Effector memory CD8-positive, alpha-beta T cell (primary cell): ENCODE measurements around the gene HEG1.

Experiments used
- ATAC-seq: fragments of 150-1000 bp; cut with Tn5 transposase; replicated peaks from 2 replicates; pipeline ENCODE4 v1.10.0; 2021; ENCODE audit warnings: mild to moderate bottlenecking, moderate library complexity
- DNase-seq, 3 experiments: peaks; one replicate each; pipeline ENCODE4 v3.0.0; 2021
- H3K27ac Mint-ChIP-seq, 2 donors: one replicate each; pipeline ENCODE4 v1.8.0; 2022; ENCODE audit warnings: mild to moderate bottlenecking in 2 of 2, mixed read lengths in 2 of 2, moderate library complexity in 2 of 2
- H3K27me3 Mint-ChIP-seq, 2 donors: one replicate each; pipeline ENCODE4 v1.8.0; 2022; ENCODE audit warnings: mixed read lengths in 2 of 2
- H3K36me3 Mint-ChIP-seq: one replicate; pipeline ENCODE4 v1.8.0; 2022; ENCODE audit warnings: mild to moderate bottlenecking, moderate library complexity, mixed read lengths; ENCODE audit not compliant: insufficient read depth
- H3K4me1 Mint-ChIP-seq, 2 donors: one replicate each; pipeline ENCODE4 v1.8.0; 2022; ENCODE audit warnings: low read depth in 2 of 2, mixed read lengths in 2 of 2
- H3K4me3 Mint-ChIP-seq, 2 donors: one replicate each; pipeline ENCODE4 v1.8.0; 2022; ENCODE audit warnings: mild to moderate bottlenecking in 2 of 2, mixed read lengths in 2 of 2, moderate library complexity in 2 of 2
- H3K9me3 Mint-ChIP-seq, 2 donors: one replicate each; pipeline ENCODE4 v1.8.0; 2022; ENCODE audit warnings: mixed read lengths in 2 of 2

The HEG1 gene

DNA sequence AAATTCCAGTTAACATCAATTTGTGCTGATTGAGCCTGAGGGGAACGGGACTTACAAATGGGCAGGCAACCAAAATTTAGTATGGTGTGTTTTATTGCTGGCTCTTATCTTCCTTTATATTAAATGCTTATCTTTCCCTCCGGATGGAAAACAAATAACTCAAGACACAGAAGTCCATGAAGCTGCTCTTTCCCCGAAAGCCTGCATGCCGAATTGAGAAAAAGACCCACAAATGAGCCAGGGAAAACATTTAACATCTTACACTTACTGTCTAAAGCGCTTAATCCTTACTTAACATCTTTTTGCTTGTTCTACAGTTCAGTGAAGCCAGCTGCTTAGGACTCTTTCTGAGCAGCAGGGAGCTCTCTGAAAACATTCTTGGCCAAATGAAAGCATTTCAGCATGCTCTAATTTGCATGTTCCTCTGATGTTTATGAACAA, 49.5 kb downstream of the HEG1 start:
- H3K4me3 Mint-ChIP-seq, result no peak overlapping the region
- peaks cover 78% of the 10 kb centered on the region for H3K36me3 Mint-ChIP-seq
- no peaks in the 10 kb centered on the region for H3K27me3 Mint-ChIP-seq
- H3K4me1 Mint-ChIP-seq, result peaks cover 16 to 17% of the 10 kb centered on the region in 2 donors
- ATAC-seq (no peak), DNase-seq (no peak)
- no peak overlapping the region for H3K27ac Mint-ChIP-seq
- no peaks in the 10 kb centered on the region for H3K9me3 Mint-ChIP-seq

DNA sequence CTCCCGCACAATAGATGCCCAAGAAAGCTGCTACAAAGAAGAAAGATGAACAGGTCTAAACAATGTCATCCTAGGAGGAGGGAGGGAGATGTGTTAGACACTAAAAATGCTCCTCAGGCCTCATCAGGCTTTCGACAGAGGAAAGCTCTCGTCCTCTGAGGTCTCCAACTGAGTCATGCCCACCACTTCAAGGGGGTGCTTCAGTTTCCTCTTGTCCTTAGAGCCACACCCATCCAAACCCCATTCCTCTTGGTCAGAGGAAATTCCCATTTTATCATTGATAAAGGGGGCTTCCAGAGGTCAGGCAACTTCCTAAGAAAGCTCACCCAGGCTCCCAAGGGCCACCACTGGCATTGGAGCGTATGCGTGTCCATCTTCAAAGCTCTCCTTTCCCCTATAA, 50.1 kb downstream of the HEG1 start:
- no peak overlapping the region for H3K27ac Mint-ChIP-seq
- no peak for ATAC-seq

DNA sequence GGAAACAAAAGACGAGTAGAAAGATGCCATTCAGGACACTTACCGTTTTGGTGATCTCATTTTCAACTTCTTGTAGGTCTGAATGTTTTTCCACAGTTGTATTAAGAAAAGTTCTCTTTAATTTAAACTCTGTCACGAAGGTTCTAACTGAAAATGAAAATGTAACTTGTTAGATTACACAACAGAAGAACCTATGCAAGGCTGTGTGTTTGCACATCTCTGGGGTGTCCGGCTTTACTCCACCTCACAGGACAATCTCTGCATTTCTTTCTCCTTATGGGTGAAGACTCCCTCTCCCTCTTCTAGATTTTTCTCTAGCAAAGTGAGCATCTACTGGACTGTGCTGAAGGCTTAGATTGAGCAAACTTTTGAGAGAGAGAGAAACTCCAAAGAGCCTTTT, 50.6 kb downstream of the HEG1 start:
- H3K4me1 Mint-ChIP-seq, result peaks cover 7% of the 10 kb centered on the region in 2 donors
- no peak overlapping the region for H3K4me3 Mint-ChIP-seq
- no peaks in the 10 kb centered on the region for H3K27me3 Mint-ChIP-seq
- ATAC-seq (no peak), DNase-seq (no peak)
- H3K27ac Mint-ChIP-seq, result no peak overlapping the region
- H3K36me3 Mint-ChIP-seq, result peaks cover 85% of the 10 kb centered on the region
- H3K9me3 Mint-ChIP-seq, result no peaks in the 10 kb centered on the region

More for the DNA sequence above, 50.1 kb downstream of the HEG1 start:
- H3K9me3 Mint-ChIP-seq, result no peaks in the 10 kb centered on the region
- no peaks in the 10 kb centered on the region for H3K27me3 Mint-ChIP-seq
- peaks cover 84% of the 10 kb centered on the region for H3K36me3 Mint-ChIP-seq
- peaks cover 11% of the 10 kb centered on the region in 2 donors for H3K4me1 Mint-ChIP-seq
- no peak overlapping the region for H3K4me3 Mint-ChIP-seq
- no peak for DNase-seq

DNA sequence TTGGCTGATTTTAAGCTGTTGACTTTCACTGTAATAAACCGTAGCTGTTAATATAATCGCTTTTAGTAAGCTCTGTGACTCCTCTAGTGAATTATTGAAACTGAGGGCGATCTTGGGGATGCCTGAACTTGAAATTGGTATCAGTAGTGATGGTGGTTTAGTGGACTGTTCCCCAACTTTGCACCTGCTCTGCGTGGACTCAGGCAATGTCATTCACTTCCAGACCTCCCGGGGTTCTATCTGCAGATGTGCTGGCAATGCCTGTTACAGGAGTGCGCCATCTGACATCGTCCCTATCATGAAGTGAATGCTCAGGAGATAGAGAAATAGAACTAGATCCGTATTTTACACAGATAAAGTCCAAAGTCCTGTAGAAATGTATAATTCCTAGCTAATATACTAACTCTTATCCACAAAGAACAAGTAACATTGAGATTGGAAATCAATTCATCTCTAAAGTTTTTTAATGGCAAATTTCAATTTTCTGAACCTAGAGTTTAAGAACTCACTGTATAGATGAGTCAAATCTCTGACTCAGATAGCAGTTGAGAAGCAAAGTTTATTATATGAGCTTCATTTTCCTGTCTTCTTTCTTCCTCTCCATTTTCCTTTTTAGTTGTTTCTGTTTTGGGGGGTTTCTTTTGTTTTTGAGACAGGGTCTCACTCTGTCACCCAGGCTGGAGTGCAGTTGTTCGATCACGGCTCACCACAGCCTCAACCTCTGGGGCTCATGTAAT, 51.8 kb downstream of the HEG1 start:
- no peaks in the 10 kb centered on the region for H3K27me3 Mint-ChIP-seq
- no peak for ATAC-seq
- H3K4me1 Mint-ChIP-seq, result no peaks in the 10 kb centered on the region
- H3K4me3 Mint-ChIP-seq, result no peak overlapping the region
- H3K9me3 Mint-ChIP-seq, result no peaks in the 10 kb centered on the region
- no peak for DNase-seq
- peak overlapping the region in 1 of 2 donors; percentile 71 for H3K27ac Mint-ChIP-seq
- peaks cover 85% of the 10 kb centered on the region for H3K36me3 Mint-ChIP-seq

DNA sequence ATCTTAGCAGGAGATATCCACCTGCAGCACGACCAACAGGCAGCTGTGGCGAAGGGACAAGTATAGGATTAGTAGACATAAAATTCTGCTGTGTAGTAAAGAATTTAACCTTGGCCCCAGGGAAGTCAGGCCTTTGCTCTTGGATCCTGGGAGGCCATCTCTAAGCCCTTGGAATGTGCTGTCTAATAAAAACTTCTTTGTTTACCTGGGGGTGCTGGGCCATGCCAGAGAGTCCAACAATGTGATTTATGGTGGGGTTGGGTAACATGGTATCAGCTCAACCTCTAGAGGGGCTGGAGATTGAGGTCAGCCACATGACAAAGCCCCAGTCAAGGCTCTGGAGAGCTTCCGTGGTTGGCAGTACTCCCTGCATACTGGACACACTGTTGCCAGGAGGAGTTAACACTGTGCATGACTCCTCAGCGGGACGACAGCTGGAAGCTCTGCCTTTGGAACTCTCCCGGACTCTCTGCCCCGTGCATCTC, 52.4 kb downstream of the HEG1 start:
- H3K4me3 Mint-ChIP-seq, result no peak overlapping the region
- DNase-seq, result no peak
- H3K36me3 Mint-ChIP-seq, result peaks cover 83% of the 10 kb centered on the region

DNA sequence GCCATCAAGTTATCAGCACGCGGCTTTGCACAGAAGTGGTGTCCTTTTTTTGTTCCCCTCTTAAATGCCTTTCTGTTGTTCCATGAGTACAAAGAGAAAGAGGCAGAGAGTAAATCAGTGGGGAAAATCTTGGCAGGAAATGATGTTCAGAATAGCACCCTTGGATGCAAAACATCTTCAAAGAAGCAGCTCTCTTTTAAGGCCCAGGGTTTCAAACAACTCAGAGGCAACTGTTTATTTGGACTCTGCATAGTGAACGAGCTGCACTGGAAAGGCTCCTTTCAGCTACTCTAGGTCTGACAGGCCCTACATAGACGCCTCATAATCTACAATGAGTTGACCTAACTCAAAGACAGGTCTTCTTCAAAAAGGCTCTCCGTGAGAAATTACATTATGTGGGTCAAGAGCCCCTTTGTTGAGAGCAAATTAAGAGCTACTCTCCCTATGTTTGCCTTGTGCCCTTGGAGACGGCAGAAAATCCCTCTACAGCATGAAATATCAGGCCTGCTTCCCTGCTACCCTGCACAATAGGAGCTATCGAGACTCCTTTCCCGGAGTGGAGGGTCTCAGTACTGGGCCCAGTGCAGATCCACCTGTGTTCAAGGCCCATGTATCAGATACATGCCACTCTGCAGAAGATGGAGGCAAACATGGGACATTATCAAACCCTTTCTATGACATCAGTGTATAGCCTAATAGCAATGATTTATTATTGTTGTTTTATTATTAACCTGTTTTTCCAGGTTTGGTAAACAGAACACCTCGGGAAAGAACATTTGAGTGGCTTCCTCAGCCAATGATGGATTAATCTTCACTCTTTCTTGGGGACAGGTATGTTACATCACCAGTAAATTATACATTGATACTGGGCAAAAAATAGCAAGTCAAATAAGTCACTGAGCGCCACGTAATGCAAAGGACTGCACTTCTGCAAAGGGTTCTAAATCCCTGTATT, 53.1 kb downstream of the HEG1 start:
- no peaks in the 10 kb centered on the region for H3K27me3 Mint-ChIP-seq
- H3K36me3 Mint-ChIP-seq, result peaks cover 80% of the 10 kb centered on the region
- no peak for DNase-seq
- H3K4me1 Mint-ChIP-seq, result no peaks in the 10 kb centered on the region
- ATAC-seq, result no peak
- H3K4me3 Mint-ChIP-seq, result no peak overlapping the region
- no peaks in the 10 kb centered on the region for H3K9me3 Mint-ChIP-seq
- no peak overlapping the region for H3K27ac Mint-ChIP-seq

More for the DNA sequence above, 52.4 kb downstream of the HEG1 start:
- peak overlapping the region in 1 of 2 donors; percentile 71 for H3K27ac Mint-ChIP-seq
- no peaks in the 10 kb centered on the region for H3K4me1 Mint-ChIP-seq
- no peaks in the 10 kb centered on the region for H3K27me3 Mint-ChIP-seq
- no peaks in the 10 kb centered on the region for H3K9me3 Mint-ChIP-seq
- ATAC-seq, result no peak

DNA sequence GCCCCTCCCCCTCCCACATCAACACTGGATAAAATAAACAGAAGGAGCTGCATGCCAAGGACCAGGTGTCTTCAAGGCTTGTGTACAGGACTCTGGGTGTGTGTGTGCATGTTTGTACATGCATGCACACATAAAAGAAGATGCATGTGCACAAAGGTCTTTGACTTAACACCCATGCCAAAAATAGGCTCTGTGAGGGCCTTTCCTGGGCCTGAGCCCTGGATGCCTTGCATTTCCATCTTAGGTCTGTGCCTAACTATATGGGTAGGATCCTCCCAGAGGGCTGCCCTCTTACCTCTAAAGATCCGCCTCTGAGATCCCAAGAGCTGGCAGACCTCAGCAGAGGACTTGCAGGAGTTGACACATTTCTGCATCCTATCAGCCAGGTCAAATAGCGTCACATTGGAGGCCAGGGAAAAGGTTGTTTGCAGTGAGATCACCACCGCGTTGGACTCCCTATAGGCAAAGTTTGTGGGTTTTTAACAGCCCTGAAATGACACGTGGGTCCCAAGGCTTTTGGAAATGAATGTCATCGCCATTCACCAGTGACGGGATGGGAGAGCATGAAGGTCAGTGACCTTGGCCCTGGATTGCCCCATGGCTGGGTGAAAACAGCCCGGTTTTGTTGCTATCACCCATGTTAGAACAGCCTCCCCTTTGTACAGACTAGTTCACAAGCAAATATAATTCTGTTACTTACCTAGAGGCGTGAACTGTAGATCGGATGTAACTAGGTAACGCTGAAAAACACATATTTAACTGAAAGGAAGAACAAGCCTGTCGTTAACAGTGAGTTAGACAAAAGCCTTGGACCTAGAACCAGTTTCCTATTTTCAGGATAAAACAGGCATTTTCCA, 54.0 kb downstream of the HEG1 start:
- peaks cover 75% of the 10 kb centered on the region for H3K36me3 Mint-ChIP-seq
- no peaks in the 10 kb centered on the region for H3K27me3 Mint-ChIP-seq
- no peak for DNase-seq
- ATAC-seq, result no peak
- H3K4me1 Mint-ChIP-seq, result no peaks in the 10 kb centered on the region
- no peak overlapping the region for H3K4me3 Mint-ChIP-seq
- no peaks in the 10 kb centered on the region for H3K9me3 Mint-ChIP-seq
- H3K27ac Mint-ChIP-seq, result no peak overlapping the region

DNA sequence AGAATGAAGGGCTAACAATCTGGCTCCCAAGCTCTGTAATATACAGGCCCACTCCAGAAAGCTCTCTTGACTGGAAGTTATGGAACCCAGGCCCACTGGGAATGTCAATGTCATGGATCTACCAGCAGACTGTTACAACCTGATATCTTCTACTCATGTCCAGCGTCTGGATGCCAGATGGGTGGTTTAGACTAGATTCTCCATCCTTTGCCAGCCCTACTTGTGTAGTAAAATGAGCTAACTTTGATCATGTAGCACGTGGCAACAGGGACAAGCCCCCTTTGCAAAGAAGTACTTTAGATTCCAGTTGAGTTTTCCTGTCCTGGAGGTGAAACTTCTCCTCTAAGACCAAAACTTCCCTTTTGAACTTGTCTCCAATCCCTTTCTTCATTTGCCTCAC, 55.1 kb downstream of the HEG1 start:
- no peak overlapping the region for H3K27ac Mint-ChIP-seq
- DNase-seq (no peak), ATAC-seq (no peak)
- no peaks in the 10 kb centered on the region for H3K9me3 Mint-ChIP-seq
- no peak overlapping the region for H3K4me3 Mint-ChIP-seq
- H3K27me3 Mint-ChIP-seq, result no peaks in the 10 kb centered on the region
- peaks cover 4 to 6% of the 10 kb centered on the region in 2 donors for H3K4me1 Mint-ChIP-seq
- peaks cover 73% of the 10 kb centered on the region for H3K36me3 Mint-ChIP-seq

DNA sequence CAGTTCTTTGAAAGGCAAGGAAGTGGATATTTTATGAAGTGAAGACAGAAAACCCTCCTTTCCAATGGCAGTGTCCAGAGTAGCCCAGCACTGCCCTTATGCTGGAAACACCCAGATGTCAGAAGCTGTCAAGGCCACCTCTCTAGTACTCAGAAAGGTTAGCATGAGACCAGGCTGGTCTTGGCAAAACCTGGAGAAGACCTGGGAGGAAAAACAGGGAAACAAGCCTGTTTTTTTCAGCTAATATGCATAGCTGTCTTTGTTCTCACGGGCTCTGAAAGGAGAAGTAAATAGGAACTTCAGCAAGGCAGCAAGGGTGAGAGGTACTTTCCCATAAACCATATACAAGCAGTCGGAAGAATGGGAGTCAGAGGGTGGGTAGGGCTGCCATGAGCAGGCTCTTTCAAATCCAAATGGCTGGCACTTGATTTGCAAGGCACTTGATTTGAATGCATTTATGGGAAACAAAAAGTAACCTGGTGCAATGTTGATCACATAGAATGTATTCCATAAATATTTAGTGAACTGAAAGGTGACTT, 55.8 kb downstream of the HEG1 start:
- H3K4me1 Mint-ChIP-seq, result peaks cover 4 to 8% of the 10 kb centered on the region in 2 donors
- H3K4me3 Mint-ChIP-seq, result no peak overlapping the region
- DNase-seq (no peak), ATAC-seq (no peak)
- no peak overlapping the region for H3K27ac Mint-ChIP-seq
- no peaks in the 10 kb centered on the region for H3K27me3 Mint-ChIP-seq
- peaks cover 72% of the 10 kb centered on the region for H3K36me3 Mint-ChIP-seq
- H3K9me3 Mint-ChIP-seq, result no peaks in the 10 kb centered on the region

DNA sequence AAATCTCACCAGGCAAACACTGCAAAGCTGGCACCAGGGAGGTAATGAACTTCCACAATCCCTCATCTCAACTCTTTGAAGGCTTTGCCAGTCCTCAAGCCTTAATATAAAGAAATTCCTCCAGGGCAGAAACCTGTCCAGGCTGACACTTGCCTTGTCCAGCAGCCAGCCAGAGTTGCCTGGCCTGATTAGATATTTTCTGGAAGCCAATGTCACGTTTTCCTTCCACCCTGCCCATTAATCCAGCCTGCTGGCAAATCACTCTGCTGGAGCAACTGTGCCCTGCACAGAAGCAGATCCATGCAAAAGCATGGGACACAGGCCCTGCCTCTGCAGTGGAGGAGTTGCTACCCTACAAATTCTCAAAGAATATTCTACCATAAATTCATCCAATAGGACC, 56.5 kb downstream of the HEG1 start:
- DNase-seq (no peak), ATAC-seq (no peak)
- H3K9me3 Mint-ChIP-seq, result no peaks in the 10 kb centered on the region
- no peak overlapping the region for H3K4me3 Mint-ChIP-seq
- H3K27me3 Mint-ChIP-seq, result no peaks in the 10 kb centered on the region
- H3K4me1 Mint-ChIP-seq, result peaks cover 4 to 8% of the 10 kb centered on the region in 2 donors
- H3K36me3 Mint-ChIP-seq, result peaks cover 73% of the 10 kb centered on the region
- peak overlapping the region; percentile 22 to 23 for H3K27ac Mint-ChIP-seq

DNA sequence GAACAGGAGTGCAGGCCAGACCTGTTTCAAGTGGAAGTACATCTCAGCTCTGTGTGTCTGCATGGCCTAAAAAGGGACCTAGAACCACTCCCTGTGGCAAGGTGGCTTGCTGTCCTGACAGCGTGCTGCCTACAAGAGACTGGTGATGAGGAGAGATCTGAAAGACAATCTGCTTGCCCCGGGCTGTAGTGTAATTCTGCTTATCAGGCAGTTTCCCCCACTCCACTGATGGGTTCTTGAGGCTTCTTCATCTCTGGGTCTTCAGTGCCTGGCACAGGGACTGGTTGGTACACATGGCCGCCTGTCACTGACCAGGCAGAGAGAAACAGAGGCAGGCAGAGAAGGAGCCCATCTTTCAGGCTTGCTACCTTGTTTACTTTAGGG, 57.6 kb downstream of the HEG1 start:
- Mint-ChIP-seq H3K9me3 (no peaks in the 10 kb centered on the region), H3K27ac (peak overlapping the region; percentile 22 to 71), H3K27me3 (no peaks in the 10 kb centered on the region), H3K36me3 (peaks cover 72% of the 10 kb centered on the region), H3K4me1 (peaks cover 4 to 8% of the 10 kb centered on the region in 2 donors), H3K4me3 (no peak overlapping the region)
- no peak for ATAC-seq
- DNase-seq, result no peak

DNA sequence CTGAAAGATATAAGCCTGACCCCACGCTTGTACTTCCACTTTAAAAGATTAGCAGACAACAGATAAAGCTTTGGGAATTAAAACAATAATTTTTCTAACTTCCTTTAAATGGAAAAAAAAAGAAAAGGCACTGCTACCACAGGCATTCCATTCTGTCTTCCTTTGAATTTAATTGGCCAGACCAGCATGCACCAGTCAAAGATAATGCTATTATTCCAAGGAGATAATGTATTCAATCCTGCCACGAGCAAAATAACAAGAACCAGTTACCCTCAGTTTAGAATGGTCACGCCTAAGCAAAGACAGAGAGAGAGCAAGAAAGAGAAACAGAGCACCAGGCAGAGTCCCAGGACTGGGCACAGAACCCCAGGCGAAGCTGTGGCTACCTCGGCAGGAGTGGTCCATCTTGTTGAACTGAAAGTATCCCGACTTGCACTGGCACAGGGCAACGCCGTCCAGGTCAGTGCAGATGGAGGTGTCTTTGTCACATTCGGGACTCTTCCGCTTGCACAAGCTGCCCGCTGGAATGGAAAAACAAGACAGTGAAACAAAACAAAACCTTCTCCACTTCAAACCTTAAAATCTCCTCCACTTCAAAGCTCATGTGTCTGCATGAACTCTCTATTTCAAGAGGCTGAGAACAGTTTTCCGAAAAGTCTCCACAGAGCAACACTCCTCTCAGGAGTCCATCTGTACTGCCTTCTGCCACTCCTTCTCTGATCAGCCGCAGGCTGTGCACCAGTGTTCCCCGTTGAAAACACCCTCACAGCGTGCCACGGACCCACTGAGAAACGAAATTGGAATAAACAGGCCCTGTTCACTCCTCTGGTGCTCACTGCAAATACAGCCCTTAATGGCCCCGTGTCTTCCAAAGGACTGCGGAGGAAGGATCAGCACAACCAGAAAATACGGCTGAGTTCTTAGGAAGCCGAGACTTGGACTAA, 58.2 kb downstream of the HEG1 start:
- peaks cover 66% of the 10 kb centered on the region for H3K36me3 Mint-ChIP-seq
- DNase-seq (no peak), ATAC-seq (no peak)
- no peaks in the 10 kb centered on the region for H3K9me3 Mint-ChIP-seq
- H3K4me1 Mint-ChIP-seq, result peaks cover 4 to 8% of the 10 kb centered on the region in 2 donors
- H3K4me3 Mint-ChIP-seq, result no peak overlapping the region
- peak overlapping the region; percentile 71 to 77 for H3K27ac Mint-ChIP-seq
- no peaks in the 10 kb centered on the region for H3K27me3 Mint-ChIP-seq
